HepG2 (cell line): Measurements from ENCODE around the gene IL1A.

Experiments
- NFE2L2 ChIP-seq: fragments of 150-350 bp; IDR thresholded peaks from 2 replicates; pipeline ENCODE4 v1.6.1; 2014; ENCODE audit warnings: low read length
- PHF5A ChIP-seq: IDR thresholded peaks from one replicate; pipeline ENCODE4 v1.6.1; 2018; ENCODE audit warnings: low read depth, missing genetic modification reagents; ENCODE audit not compliant: unreplicated experiment
- ZNF138 ChIP-seq: sonication (generic); formaldehyde crosslinking; IDR thresholded peaks from 2 replicates; pipeline ENCODE4 v1.5.0; 2020; ENCODE audit warnings: mild to moderate bottlenecking, low read depth, missing genetic modification reagents
- ZNF766 ChIP-seq: sonication (generic); formaldehyde crosslinking; IDR thresholded peaks from 2 replicates; pipeline ENCODE4 v1.5.0; 2020; ENCODE audit warnings: missing genetic modification reagents, borderline replicate concordance
- TF ChIP-seq, protein P1 (sequence below): sonication (generic); formaldehyde crosslinking; IDR thresholded peaks from 2 replicates; pipeline ENCODE4 v1.8.1; 2022; ENCODE audit warnings: mild to moderate bottlenecking, missing genetic modification reagents
- TF ChIP-seq, protein P2 (sequence below), 2 experiments: sonication (generic) in 1 of 2; formaldehyde crosslinking in 1 of 2; IDR thresholded peaks; 2 replicates each; pipeline versions ENCODE4 v1.4.0 to v1.6.1; 2018 to 2020; ENCODE audit warnings: missing genetic modification reagents in 2 of 2, borderline replicate concordance in 1 of 2, low read depth in 1 of 2, mild to moderate bottlenecking in 1 of 2, missing biosample characterization in 1 of 2
- TF ChIP-seq, protein P3 (sequence below): sonication (generic); formaldehyde crosslinking; IDR thresholded peaks from 2 replicates; pipeline ENCODE4 v1.9.0; 2021; ENCODE audit warnings: missing genetic modification reagents, borderline replicate concordance

DNA sequence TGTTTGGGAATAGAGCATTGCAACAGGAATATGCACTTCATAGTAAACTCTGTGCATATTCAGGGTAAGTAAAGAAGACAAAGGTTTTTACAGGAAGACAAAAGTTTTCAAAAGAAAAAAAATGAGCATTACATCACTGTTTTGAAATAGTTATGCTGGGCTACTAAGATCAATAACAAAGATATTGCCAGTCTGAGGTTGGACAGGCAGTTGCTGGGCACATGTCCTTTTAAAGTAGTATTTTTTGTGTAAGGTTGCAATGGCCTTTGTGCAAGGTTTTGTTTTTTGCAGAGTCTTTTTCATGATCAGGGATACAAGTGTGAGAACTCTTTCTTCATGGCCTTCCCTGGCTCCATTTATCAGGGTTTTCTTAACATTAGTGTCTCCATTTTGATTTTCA lies 36.0 kb upstream of the IL1A start:
- TF ChIP-seq, protein P1, sequence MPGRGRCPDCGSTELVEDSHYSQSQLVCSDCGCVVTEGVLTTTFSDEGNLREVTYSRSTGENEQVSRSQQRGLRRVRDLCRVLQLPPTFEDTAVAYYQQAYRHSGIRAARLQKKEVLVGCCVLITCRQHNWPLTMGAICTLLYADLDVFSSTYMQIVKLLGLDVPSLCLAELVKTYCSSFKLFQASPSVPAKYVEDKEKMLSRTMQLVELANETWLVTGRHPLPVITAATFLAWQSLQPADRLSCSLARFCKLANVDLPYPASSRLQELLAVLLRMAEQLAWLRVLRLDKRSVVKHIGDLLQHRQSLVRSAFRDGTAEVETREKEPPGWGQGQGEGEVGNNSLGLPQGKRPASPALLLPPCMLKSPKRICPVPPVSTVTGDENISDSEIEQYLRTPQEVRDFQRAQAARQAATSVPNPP (CRISPR knock-in tag) = no peak
- no peak for TF ChIP-seq ZNF138 (CRISPR knock-in tag)
- no peak for TF ChIP-seq PHF5A (CRISPR knock-in tag)
- TF ChIP-seq NFE2L2 = no peak
- TF ChIP-seq ZNF766 (CRISPR knock-in tag) = no peak
- TF ChIP-seq, protein P2, sequence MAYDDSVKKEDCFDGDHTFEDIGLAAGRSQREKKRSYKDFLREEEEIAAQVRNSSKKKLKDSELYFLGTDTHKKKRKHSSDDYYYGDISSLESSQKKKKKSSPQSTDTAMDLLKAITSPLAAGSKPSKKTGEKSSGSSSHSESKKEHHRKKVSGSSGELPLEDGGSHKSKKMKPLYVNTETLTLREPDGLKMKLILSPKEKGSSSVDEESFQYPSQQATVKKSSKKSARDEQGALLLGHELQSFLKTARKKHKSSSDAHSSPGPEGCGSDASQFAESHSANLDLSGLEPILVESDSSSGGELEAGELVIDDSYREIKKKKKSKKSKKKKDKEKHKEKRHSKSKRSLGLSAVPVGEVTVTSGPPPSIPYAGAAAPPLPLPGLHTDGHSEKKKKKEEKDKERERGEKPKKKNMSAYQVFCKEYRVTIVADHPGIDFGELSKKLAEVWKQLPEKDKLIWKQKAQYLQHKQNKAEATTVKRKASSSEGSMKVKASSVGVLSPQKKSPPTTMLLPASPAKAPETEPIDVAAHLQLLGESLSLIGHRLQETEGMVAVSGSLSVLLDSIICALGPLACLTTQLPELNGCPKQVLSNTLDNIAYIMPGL (CRISPR knock-in tag; IDR thresholded peaks at IDR 0.05; ENCODE audit: borderline replicate concordance in 1 of 2, low read depth in 1 of 2) = no peak
- TF ChIP-seq, protein P3, sequence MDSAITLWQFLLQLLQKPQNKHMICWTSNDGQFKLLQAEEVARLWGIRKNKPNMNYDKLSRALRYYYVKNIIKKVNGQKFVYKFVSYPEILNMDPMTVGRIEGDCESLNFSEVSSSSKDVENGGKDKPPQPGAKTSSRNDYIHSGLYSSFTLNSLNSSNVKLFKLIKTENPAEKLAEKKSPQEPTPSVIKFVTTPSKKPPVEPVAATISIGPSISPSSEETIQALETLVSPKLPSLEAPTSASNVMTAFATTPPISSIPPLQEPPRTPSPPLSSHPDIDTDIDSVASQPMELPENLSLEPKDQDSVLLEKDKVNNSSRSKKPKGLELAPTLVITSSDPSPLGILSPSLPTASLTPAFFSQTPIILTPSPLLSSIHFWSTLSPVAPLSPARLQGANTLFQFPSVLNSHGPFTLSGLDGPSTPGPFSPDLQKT (CRISPR knock-in tag) = no peak
